Lower lobe of right lung (tissue), 2 donors: ENCODE measurements around the gene DDX42. TPM values are rescaled to one million over a fixed set of nuclear protein-coding genes. Genes with fewer than 3 reads are reported as not detected.

Experiments used
- ATAC-seq, 2 donors: fragments of 200-7000 bp; cut with Tn5 transposase; one replicate each; pipeline ENCODE4 v1.9.1; 2020 to 2022; ENCODE audit warnings: mild to moderate bottlenecking in 2 of 2, moderate library complexity in 2 of 2
- DNase-seq: peaks from one replicate; pipeline ENCODE4 v3.0.0-alpha.2; 2020
- H3K27ac ChIP-seq: fragments of 200-600 bp; one replicate; pipeline ENCODE4 v1.8.0; 2022
- H3K27me3 ChIP-seq: fragments of 200-600 bp; one replicate; pipeline ENCODE4 v1.8.0; 2022; ENCODE audit warnings: low read depth
- H3K36me3 ChIP-seq: fragments of 200-600 bp; one replicate; pipeline ENCODE4 v1.8.0; 2022; ENCODE audit warnings: mild to moderate bottlenecking
- H3K4me1 ChIP-seq: fragments of 200-600 bp; one replicate; pipeline ENCODE4 v1.8.0; 2022
- H3K4me3 ChIP-seq: fragments of 200-600 bp; one replicate; pipeline ENCODE4 v1.8.0; 2022; ENCODE audit warnings: mild to moderate bottlenecking
- H3K9me3 ChIP-seq: fragments of 200-600 bp; one replicate; pipeline ENCODE4 v1.8.0; 2022
- intact Hi-C: fragments of 100-400 bp; cut with DNase I; formaldehyde crosslinking; loops from one replicate; pipeline ENCODE4 v1.11.0; 2022
- total RNA-seq: library from RNA; stranded (reverse); fragmentation: NEBNext Ultra II Directional; extraction: Animal tissue kit (Norgen Biotek cat#: 25700); gene quantifications from one replicate; pipeline ENCODE4 v1.2.1, GENCODE V29; 2021
- TF ChIP-seq, protein P1 (sequence below): fragments of 200-600 bp; IDR thresholded peaks from one replicate; pipeline ENCODE4 v1.8.0; 2022; ENCODE audit warnings: antibody characterized with exemption, mild to moderate bottlenecking
- donor health status: DM: no; HTN: yes; CAD: no; lungs with severe emphysema.

The DDX42 gene
- total RNA-seq, 1 donor from 2014 or later, result 101 TPM

- no peaks in the 10 kb centered on the region for H3K27me3 ChIP-seq
- H3K4me1 ChIP-seq, result peaks cover 12% of the 10 kb centered on the region
- no peak overlapping the region for H3K27ac ChIP-seq
- H3K4me3 ChIP-seq, result no peak overlapping the region
- H3K36me3 ChIP-seq, result peaks cover 97% of the 10 kb centered on the region
- TF ChIP-seq, protein P1, sequence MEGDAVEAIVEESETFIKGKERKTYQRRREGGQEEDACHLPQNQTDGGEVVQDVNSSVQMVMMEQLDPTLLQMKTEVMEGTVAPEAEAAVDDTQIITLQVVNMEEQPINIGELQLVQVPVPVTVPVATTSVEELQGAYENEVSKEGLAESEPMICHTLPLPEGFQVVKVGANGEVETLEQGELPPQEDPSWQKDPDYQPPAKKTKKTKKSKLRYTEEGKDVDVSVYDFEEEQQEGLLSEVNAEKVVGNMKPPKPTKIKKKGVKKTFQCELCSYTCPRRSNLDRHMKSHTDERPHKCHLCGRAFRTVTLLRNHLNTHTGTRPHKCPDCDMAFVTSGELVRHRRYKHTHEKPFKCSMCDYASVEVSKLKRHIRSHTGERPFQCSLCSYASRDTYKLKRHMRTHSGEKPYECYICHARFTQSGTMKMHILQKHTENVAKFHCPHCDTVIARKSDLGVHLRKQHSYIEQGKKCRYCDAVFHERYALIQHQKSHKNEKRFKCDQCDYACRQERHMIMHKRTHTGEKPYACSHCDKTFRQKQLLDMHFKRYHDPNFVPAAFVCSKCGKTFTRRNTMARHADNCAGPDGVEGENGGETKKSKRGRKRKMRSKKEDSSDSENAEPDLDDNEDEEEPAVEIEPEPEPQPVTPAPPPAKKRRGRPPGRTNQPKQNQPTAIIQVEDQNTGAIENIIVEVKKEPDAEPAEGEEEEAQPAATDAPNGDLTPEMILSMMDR, result no peak
- no peaks in the 10 kb centered on the region for H3K9me3 ChIP-seq
- no peak for DNase-seq
- intact Hi-C loops, result no loop called here
- no peak for ATAC-seq
These were observed 15.5 kb upstream of the DDX42 start for GRCh38 chr17:63758428-63758827.

- Histone ChIP-seq H3K4me1 (peaks cover 21% of the 10 kb centered on the region), H3K27me3 (no peaks in the 10 kb centered on the region), H3K27ac (no peak overlapping the region), H3K4me3 (no peak overlapping the region), H3K9me3 (no peaks in the 10 kb centered on the region), H3K36me3 (peaks cover 92% of the 10 kb centered on the region)
- DNase-seq, result no peak
- intact Hi-C loops, result no loop called here
- ATAC-seq, result no peak
- TF ChIP-seq, protein P1, result no peak
These were observed 13.0 kb upstream of the DDX42 start for GRCh38 chr17:63760771-63761539.

GRCh38 chr17:63762161-63763078, 11.6 kb upstream of the DDX42 start:
- Histone ChIP-seq H3K9me3 (no peaks in the 10 kb centered on the region), H3K4me1 (peaks cover 22% of the 10 kb centered on the region), H3K4me3 (no peak overlapping the region), H3K36me3 (peaks cover 77% of the 10 kb centered on the region), H3K27ac (peak overlapping the region; percentile 9), H3K27me3 (no peaks in the 10 kb centered on the region)
- ATAC-seq, result no peak
- no peak for DNase-seq
- TF ChIP-seq, protein P1, result no peak
- intact Hi-C loops, result no loop called here

DNA sequence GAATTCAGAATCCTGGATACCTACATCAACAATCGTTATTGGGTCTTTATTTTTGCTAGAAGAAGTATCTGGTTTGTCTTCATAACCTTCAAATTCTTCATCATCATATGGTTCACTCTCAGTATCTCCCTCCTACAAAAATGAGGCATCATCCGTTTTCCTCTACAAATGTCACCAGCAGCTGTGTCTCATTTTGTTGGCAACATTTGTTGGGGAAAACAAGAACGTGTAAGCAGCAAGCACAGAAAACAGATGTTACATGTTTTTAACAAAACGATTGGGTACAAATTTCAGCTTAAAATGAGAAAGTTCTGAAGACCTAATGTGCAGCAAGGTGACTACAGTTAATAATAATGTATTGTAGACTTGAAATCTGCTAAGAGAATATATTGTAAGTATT, 9.3 kb upstream of the DDX42 start:
- Histone ChIP-seq H3K4me3 (no peak overlapping the region), H3K9me3 (no peaks in the 10 kb centered on the region), H3K27me3 (no peaks in the 10 kb centered on the region), H3K36me3 (peaks cover 69% of the 10 kb centered on the region), H3K27ac (no peak overlapping the region), H3K4me1 (peaks cover 23% of the 10 kb centered on the region)
- intact Hi-C loops, result no loop called here
- DNase-seq, result no peak
- TF ChIP-seq, protein P1, result no peak
- ATAC-seq, result no peak

GRCh38 chr17:63766754-63767153, 7.2 kb upstream of the DDX42 start:
- Histone ChIP-seq H3K36me3 (peaks cover 49% of the 10 kb centered on the region), H3K4me3 (no peak overlapping the region), H3K4me1 (peaks cover 39% of the 10 kb centered on the region), H3K27ac (no peak overlapping the region), H3K27me3 (no peaks in the 10 kb centered on the region), H3K9me3 (no peaks in the 10 kb centered on the region)
- ATAC-seq (no peak), DNase-seq (no peak)
- intact Hi-C loops, result no loop called here
- TF ChIP-seq, protein P1, result no peak
